Right lobe of liver (tissue), 6 donors: ENCODE data around the gene SEMA3B. TPM values are rescaled to one million over a fixed set of nuclear protein-coding genes. Genes with fewer than 3 reads are reported as not detected.

Source experiments
- ATAC-seq, 4 donors: fragments of 200-7000 bp; cut with Tn5 transposase; one replicate each; pipeline ENCODE4 v1.9.1; 2020; ENCODE audit warnings: mild to moderate bottlenecking in 4 of 4, moderate library complexity in 4 of 4
- DNase-seq, 3 donors: peaks; one replicate each; pipeline ENCODE4 v3.0.0-alpha.2; 2020
- H3K27ac ChIP-seq, 3 donors: fragments of 200-600 bp; one replicate each; pipeline ENCODE4 v1.8.0; 2022
- H3K27me3 ChIP-seq, 2 donors: fragments of 200-600 bp; one replicate each; pipeline ENCODE4 v1.8.0; 2022
- H3K36me3 ChIP-seq, 4 donors: fragments of 200-600 bp; sonication (generic) in 1 of 4; one replicate each; pipeline versions ENCODE4 v1.5.1 to v1.8.0; 2017 to 2022; ENCODE audit warnings: control low read depth in 1 of 4
- H3K4me1 ChIP-seq, 4 donors: fragments of 200-600 bp; sonication (generic) in 1 of 4; one replicate each; pipeline versions ENCODE4 v1.5.1 to v1.8.0; 2017 to 2022; ENCODE audit warnings: control low read depth in 1 of 4
- H3K4me3 ChIP-seq, 3 donors: fragments of 200-600 bp; one replicate each; pipeline ENCODE4 v1.8.0; 2022
- H3K9me3 ChIP-seq, 4 donors: fragments of 200-600 bp; sonication (generic) in 1 of 4; one replicate each; pipeline versions ENCODE4 v1.5.1 to v1.8.0; 2017 to 2022; ENCODE audit warnings: control low read depth in 1 of 4
- POLR2A ChIP-seq: fragments of 450-650 bp; IDR thresholded peaks from one replicate; pipeline ENCODE4 v1.6.1; 2017; ENCODE audit warnings: antibody characterized with exemption, mild to moderate bottlenecking
- WGBS: methylation state at CpG from one replicate; pipeline ENCODE4 v1.1.6; 2018; ENCODE audit warnings: low coverage, low lambda C conversion rate; ENCODE audit not compliant: insufficient coverage; ENCODE audit errors: missing lambda C conversion rate; 5-methylcytosine and 5-hydroxymethylcytosine counted together
- intact Hi-C, 2 donors: fragments of 100-400 bp; cut with DNase I; formaldehyde crosslinking; loops; one replicate each; pipeline versions ENCODE4 v1.11.2 to v1.14.1; 2022
- total RNA-seq, 6 experiments: library from RNA; depleted of rRNA in 2 of 6; stranded (reverse); fragments of >200 nt in 2 of 6; fragmentation: NEBNext Ultra II Directional in 3 of 6; extraction: Animal tissue kit (Norgen Biotek cat#: 25700) in 3 of 6; gene quantifications; one replicate each; pipeline versions ENCODE4 v1.1.0 to v1.2.4, GENCODE V29; 2016 to 2023
- TF ChIP-seq, protein P1 (sequence below), 4 donors: fragments of 200-600 bp in 3 of 4; fragments of 450-650 bp in 1 of 4; IDR thresholded peaks; one replicate each; pipeline versions ENCODE4 v1.5.1 to v1.8.0; 2016 to 2022; ENCODE audit warnings: antibody characterized with exemption in 4 of 4, mild to moderate bottlenecking in 2 of 4
- donor health status: DM: no; HTN: yes; CAD: no.
- donor health status: DM: no; HTN: no; CAD: no.
- donor health status: DM: no; HTN: no; CAD: no.
- donor health status: DM: no; HTN: yes; CAD: no.
- donor health status: DM: no; HTN: yes; CAD: no.

Gene SEMA3B
- total RNA-seq, 6 experiments from 2014 or later, result 1.7 to 4.5 (median 2.6) TPM

DNA sequence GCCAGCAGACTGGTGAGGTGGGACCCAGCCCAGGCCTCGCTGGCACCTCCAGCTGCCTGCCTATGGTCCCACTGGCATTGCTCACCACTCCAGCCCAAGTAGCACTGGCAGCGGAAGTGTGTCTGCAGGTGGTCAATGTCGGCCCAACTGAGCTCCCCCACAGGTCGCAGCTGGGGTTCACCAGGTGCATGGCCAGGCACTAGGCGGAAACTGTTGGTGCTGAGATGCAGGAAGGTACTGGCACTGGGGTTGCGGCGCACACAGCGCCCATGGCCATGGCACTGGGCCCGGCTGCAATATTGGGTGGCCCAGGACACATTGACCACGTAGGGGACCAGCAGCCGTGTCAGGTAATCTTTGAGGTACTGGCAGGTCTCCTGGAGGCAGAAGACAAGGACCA lies 49.2 kb downstream of the SEMA3B start:
- DNase-seq (no peak), ATAC-seq (no peak)
- H3K9me3 ChIP-seq, result no peaks in the 10 kb centered on the region
- no peaks in the 10 kb centered on the region for H3K27me3 ChIP-seq
- H3K27ac ChIP-seq, result no peak overlapping the region
- H3K4me3 ChIP-seq, result no peak overlapping the region
- 60% methylated on average over 2 of the region's 11 CpGs for WGBS
- intact Hi-C loops, result loop anchor here in 1 of 2 donors (5.0 kb wide), 1 partner anchor 36 kb away; no protein-coding TSS in a partner anchor
- peaks cover 0 to 20% (median 3%) of the 10 kb centered on the region in 4 donors for H3K36me3 ChIP-seq
- H3K4me1 ChIP-seq, result peaks cover 0 to 44% (median 10%) of the 10 kb centered on the region in 4 donors
- TF ChIP-seq, protein P1, sequence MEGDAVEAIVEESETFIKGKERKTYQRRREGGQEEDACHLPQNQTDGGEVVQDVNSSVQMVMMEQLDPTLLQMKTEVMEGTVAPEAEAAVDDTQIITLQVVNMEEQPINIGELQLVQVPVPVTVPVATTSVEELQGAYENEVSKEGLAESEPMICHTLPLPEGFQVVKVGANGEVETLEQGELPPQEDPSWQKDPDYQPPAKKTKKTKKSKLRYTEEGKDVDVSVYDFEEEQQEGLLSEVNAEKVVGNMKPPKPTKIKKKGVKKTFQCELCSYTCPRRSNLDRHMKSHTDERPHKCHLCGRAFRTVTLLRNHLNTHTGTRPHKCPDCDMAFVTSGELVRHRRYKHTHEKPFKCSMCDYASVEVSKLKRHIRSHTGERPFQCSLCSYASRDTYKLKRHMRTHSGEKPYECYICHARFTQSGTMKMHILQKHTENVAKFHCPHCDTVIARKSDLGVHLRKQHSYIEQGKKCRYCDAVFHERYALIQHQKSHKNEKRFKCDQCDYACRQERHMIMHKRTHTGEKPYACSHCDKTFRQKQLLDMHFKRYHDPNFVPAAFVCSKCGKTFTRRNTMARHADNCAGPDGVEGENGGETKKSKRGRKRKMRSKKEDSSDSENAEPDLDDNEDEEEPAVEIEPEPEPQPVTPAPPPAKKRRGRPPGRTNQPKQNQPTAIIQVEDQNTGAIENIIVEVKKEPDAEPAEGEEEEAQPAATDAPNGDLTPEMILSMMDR (IDR thresholded peaks at IDR 0.05), result no peak
- no peak for TF ChIP-seq POLR2A

DNA sequence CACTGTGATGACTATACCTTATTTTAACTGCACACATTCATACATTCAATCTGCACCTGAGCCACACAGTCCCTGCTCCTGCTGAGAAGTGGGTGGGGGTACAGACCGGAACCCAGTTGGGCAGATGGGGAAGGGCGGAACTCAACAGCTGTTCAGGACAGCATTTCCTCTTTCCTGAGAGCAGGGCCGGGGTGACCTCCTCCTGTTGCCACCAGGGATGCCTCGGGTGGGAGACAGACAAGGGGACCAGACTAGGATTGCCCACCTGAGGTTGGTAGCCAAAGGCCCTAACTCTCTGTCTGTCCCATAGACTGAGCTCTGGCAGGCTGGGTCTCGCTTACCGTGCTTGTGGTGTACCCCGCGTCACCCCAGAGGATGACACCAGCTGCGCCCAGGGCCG lies 49.7 kb downstream of the SEMA3B start:
- Histone ChIP-seq H3K27me3 (no peaks in the 10 kb centered on the region), H3K9me3 (no peaks in the 10 kb centered on the region), H3K4me1 (peaks cover 0 to 44% (median 10%) of the 10 kb centered on the region in 4 donors), H3K36me3 (peaks cover 0 to 20% (median 3%) of the 10 kb centered on the region in 4 donors), H3K4me3 (no peak overlapping the region), H3K27ac (no peak overlapping the region)
- intact Hi-C loops, result loop anchor here in 1 of 2 donors (5.0 kb wide), 1 partner anchor 36 kb away; no protein-coding TSS in a partner anchor
- ATAC-seq (no peak), DNase-seq (no peak)
- WGBS, result 67% methylated on average over 3 of the region's 10 CpGs
- no peak for TF ChIP-seq POLR2A
- TF ChIP-seq, protein P1 (IDR thresholded peaks at IDR 0.05), result no peak

- Histone ChIP-seq H3K27me3 (no peaks in the 10 kb centered on the region), H3K27ac (no peak overlapping the region), H3K9me3 (no peaks in the 10 kb centered on the region), H3K4me3 (no peak overlapping the region), H3K36me3 (peaks cover 0 to 20% (median 3%) of the 10 kb centered on the region in 4 donors), H3K4me1 (peaks cover 0 to 51% (median 14%) of the 10 kb centered on the region in 4 donors)
- DNase-seq, result peak in 1 of 3 donors; percentile 45
- no peak for ATAC-seq
- TF ChIP-seq POLR2A, result no peak
- TF ChIP-seq, protein P1 (IDR thresholded peaks at IDR 0.05), result no peak
- WGBS, result 91% methylated on average over 4 of the region's 16 CpGs
- intact Hi-C loops, result loop anchor here in 1 of 2 donors (5.0 kb wide), 1 partner anchor 37 kb away; no protein-coding TSS in a partner anchor
Observed at GRCh38 chr3:50319181-50319893, 50.4 kb downstream of the SEMA3B start.

DNA sequence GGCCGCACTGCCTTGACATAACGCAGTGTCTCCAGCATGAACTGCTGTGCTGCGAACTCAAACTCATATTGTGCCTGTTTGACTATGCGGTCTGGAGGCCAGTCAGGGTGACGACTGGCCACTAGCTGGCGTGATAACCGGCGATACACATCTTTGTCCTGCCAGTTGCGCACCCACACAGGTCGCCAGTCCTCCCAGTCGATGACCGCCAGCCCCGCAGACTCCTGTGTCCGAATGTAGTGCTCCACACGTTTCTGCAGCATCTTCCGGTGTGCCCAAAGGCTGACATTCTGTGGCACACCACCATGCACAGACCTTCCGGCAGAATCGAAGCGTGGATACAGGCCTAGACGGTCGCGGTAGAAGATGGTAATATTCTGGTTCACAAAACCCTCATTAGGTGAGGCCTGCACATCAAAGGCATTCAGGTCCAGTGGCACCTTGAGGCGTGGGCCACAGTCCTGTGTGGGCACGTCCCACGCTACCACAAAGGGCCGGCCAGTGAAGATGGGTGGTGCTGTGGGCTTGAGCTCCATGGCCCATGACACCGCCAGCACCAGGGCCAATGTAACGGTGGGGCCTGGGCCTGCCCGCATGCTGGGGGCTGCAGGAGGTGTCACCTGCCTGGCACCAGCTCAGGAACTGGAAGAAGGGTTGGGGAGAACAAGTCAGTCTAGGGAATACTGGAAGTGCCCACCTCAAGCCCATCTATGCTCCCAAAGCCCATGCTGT lies 51.1 kb downstream of the SEMA3B start:
- peak overlapping the region in 2 of 3 donors; percentile 98 for H3K27ac ChIP-seq

More for the DNA sequence above, 51.1 kb downstream of the SEMA3B start:
- no peak for TF ChIP-seq POLR2A
- TF ChIP-seq, protein P1 (IDR thresholded peaks at IDR 0.05), result no peak
- Histone ChIP-seq H3K27me3 (no peaks in the 10 kb centered on the region), H3K4me1 (peaks cover 0 to 56% (median 15%) of the 10 kb centered on the region in 4 donors), H3K36me3 (peaks cover 0 to 20% (median 3%) of the 10 kb centered on the region in 4 donors), H3K9me3 (no peaks in the 10 kb centered on the region), H3K4me3 (peak overlapping the region; percentile 88 to 89 (median 89))
- intact Hi-C loops, result loop anchor here in 1 of 2 donors (5.0 kb wide), 2 partner anchors 38 to 48 kb away; no protein-coding TSS in a partner anchor
- no peak for ATAC-seq
- no peak for DNase-seq
- 88% methylated on average over 5 of the region's 29 CpGs for WGBS
